ENCODE results near the gene NDUFA3.

The NDUFA3 gene

GRCh38 chr19:54141356-54141755 lies 38.7 kb downstream of the NDUFA3 start:
- Histone ChIP-seq H3K9me3 (ENCODE audit: control insufficient read depth, insufficient read depth, low read length) (no peaks in the 10 kb centered on the region), H3K27me3 (ENCODE audit: control insufficient read depth, low read length) (no peaks in the 10 kb centered on the region), H3K4me1 (ENCODE audit: control insufficient read depth, low read length) (peaks cover 14% of the 10 kb centered on the region), H3K79me2 (ENCODE audit: control insufficient read depth, low read length) (peaks cover 55% of the 10 kb centered on the region), H4K20me1 (ENCODE audit: control insufficient read depth, insufficient read depth, low read depth, low read length) (0 out of 2 replicates have a peak, but pooled peaks cover 9% of the 10 kb centered on the region), H3K36me3 (ENCODE audit: control insufficient read depth, low read length) (peaks cover 79% of the 10 kb centered on the region), H3K27ac (ENCODE audit: low read depth, low read length) (no peak overlapping the region), H3K4me2 (ENCODE audit: low read length) (no peak overlapping the region), H3K9me2 (replicated peaks; ENCODE audit: control insufficient read depth, low read length) (no peaks in the 10 kb centered on the region), H3F3A (ENCODE audit: control insufficient read depth, insufficient read depth) (no peaks in the 10 kb centered on the region), H3K4me3 (ENCODE audit: low read length) (no peak overlapping the region)
- no peak for TF ChIP-seq EZH2phosphoT487 (IDR thresholded peaks at IDR 0.05; ENCODE audit: borderline replicate concordance, low read length)
- no peak for TF ChIP-seq CTCF (IDR thresholded peaks at IDR 0.05; ENCODE audit: low read depth, low read length, poor library complexity, severe bottlenecking)

DNA sequence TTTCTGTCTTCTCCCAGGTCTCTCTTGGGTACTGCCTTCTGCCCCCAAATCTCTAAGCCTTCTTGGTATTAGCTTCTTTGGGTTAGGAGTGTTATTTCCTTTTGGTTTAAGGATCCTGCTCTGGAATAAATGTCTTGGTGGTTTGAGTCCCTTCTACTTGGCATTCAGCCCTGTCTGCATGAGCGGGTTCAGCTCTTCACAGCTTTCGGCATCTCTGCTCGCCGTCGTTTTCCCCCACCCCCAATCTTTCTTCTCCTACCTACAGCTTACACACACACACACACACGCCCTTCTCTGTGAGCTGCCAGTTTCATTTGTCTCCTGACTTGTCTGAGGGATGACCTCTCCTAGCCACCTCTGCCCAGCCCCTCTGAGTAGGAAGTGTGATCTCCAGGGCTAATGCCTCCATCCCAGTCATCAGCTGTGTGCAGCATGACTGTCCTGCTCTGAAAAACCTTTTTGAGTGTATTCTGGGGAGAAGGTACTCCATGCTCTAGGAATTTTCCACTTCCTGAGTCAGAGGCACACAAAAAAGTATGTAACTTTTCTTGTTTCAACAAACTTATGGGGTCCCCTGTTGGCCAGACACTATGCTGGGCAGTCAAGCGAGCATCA lies 39.6 kb downstream of the NDUFA3 start:
- Histone ChIP-seq H3K4me3 (ENCODE audit: low read length) (no peak overlapping the region), H3F3A (ENCODE audit: control insufficient read depth, insufficient read depth) (no peaks in the 10 kb centered on the region), H3K27me3 (ENCODE audit: control insufficient read depth, low read length) (no peaks in the 10 kb centered on the region), H3K79me2 (ENCODE audit: control insufficient read depth, low read length) (peaks cover 55% of the 10 kb centered on the region), H4K20me1 (ENCODE audit: control insufficient read depth, insufficient read depth, low read depth, low read length) (0 out of 2 replicates have a peak, but pooled peaks cover 9% of the 10 kb centered on the region), H3K4me2 (ENCODE audit: low read length) (no peak overlapping the region), H3K9me3 (ENCODE audit: control insufficient read depth, insufficient read depth, low read length) (no peaks in the 10 kb centered on the region), H3K27ac (ENCODE audit: low read depth, low read length) (no peak overlapping the region), H3K36me3 (ENCODE audit: control insufficient read depth, low read length) (peaks cover 88% of the 10 kb centered on the region), H3K4me1 (ENCODE audit: control insufficient read depth, low read length) (peaks cover 10% of the 10 kb centered on the region), H3K9me2 (replicated peaks; ENCODE audit: control insufficient read depth, low read length) (no peaks in the 10 kb centered on the region)
- TF ChIP-seq CTCF (IDR thresholded peaks at IDR 0.05; ENCODE audit: low read depth, low read length, poor library complexity, severe bottlenecking) (no peak), EZH2phosphoT487 (IDR thresholded peaks at IDR 0.05; ENCODE audit: borderline replicate concordance, low read length) (no peak)

GRCh38 chr19:54145541-54146158 lies 43.0 kb downstream of the NDUFA3 start:
- TF ChIP-seq CTCF (IDR thresholded peaks at IDR 0.05; ENCODE audit: low read depth, low read length, poor library complexity, severe bottlenecking): no peak
- TF ChIP-seq EZH2phosphoT487 (IDR thresholded peaks at IDR 0.05; ENCODE audit: borderline replicate concordance, low read length): no peak
- Histone ChIP-seq H3K9me3 (ENCODE audit: control insufficient read depth, insufficient read depth, low read length) (no peaks in the 10 kb centered on the region), H4K20me1 (ENCODE audit: control insufficient read depth, insufficient read depth, low read depth, low read length) (no peaks in the 10 kb centered on the region; the same call in 1 of the 2 replicates)

More at GRCh38 chr19:54145541-54146158, 43.0 kb downstream of the NDUFA3 start:
- no peaks in the 10 kb centered on the region for H3K27me3 ChIP-seq (ENCODE audit: control insufficient read depth, low read length)
- H3K4me3 ChIP-seq (ENCODE audit: low read length): no peak overlapping the region
- H3K27ac ChIP-seq (ENCODE audit: low read depth, low read length): no peak overlapping the region
- H3K9me2 ChIP-seq (replicated peaks; ENCODE audit: control insufficient read depth, low read length): no peaks in the 10 kb centered on the region
- H3K36me3 ChIP-seq (ENCODE audit: control insufficient read depth, low read length): peaks cover 96% of the 10 kb centered on the region
- H3K4me2 ChIP-seq (ENCODE audit: low read length): no peak overlapping the region
- no peaks in the 10 kb centered on the region for H3F3A ChIP-seq (ENCODE audit: control insufficient read depth, insufficient read depth)
- no peaks in the 10 kb centered on the region for H3K4me1 ChIP-seq (ENCODE audit: control insufficient read depth, low read length)
- peaks cover 24% of the 10 kb centered on the region for H3K79me2 ChIP-seq (ENCODE audit: control insufficient read depth, low read length)

Measured in DOHH2 (cell line).